Colonic mucosa (tissue), 4 donors: Measurements from ENCODE around the gene TMEM131. TPM values are rescaled to one million over a fixed set of nuclear protein-coding genes. Genes with fewer than 3 reads are reported as not detected.

Source experiments
- DNase-seq: peaks from one replicate; pipeline ENCODE4 v3.0.0-alpha.2; 2020
- H3K27ac ChIP-seq: fragments of 200-600 bp; one replicate; pipeline ENCODE4 v1.8.0; 2021
- H3K27me3 ChIP-seq: fragments of 200-600 bp; one replicate; pipeline ENCODE4 v1.8.0; 2021
- H3K36me3 ChIP-seq: fragments of 200-600 bp; one replicate; pipeline ENCODE4 v1.8.0; 2021
- H3K4me1 ChIP-seq: fragments of 200-600 bp; one replicate; pipeline ENCODE4 v1.8.0; 2021; ENCODE audit warnings: mild to moderate bottlenecking
- H3K4me3 ChIP-seq: fragments of 200-600 bp; one replicate; pipeline ENCODE4 v1.8.0; 2021
- H3K9ac ChIP-seq, 2 donors: one replicate each; pipeline ENCODE4 v1.7.0; 2013; ENCODE audit warnings: control low read depth in 2 of 2, low read depth in 2 of 2, low read length in 2 of 2
- H3K9me3 ChIP-seq: fragments of 200-600 bp; one replicate; pipeline ENCODE4 v1.8.0; 2021
- CTCF ChIP-seq: fragments of 200-600 bp; IDR thresholded peaks from one replicate; pipeline ENCODE4 v1.8.0; 2022; ENCODE audit warnings: antibody characterized with exemption, mild to moderate bottlenecking
- intact Hi-C: fragments of 100-400 bp; cut with DNase I; formaldehyde crosslinking; loops from one replicate; pipeline ENCODE4 v1.14.1; 2022
- total RNA-seq, 2 donors: library from RNA; stranded (reverse); fragmentation: NEBNext Ultra II Directional in 1 of 2; extraction: Animal tissue kit (Norgen Biotek cat#: 25700) in 1 of 2; gene quantifications; one replicate each; pipeline ENCODE4 v1.2.1, GENCODE V29; 2021
- donor health status: healthy.
- donor health status: DM: no; HTN: no; CAD: no.
- donor health status: DM: no; HTN: no; CAD: no.

TMEM131 gene
- total RNA-seq, 2 donors from 2014 or later = 52.4 to 60.8 TPM

GRCh38 chr2:97752342-97753334, 243.1 kb downstream of the TMEM131 start:
- intact Hi-C loops = no loop called here
- TF ChIP-seq CTCF = no peak
- H3K27me3 ChIP-seq = no peaks in the 10 kb centered on the region
- H3K9ac ChIP-seq = no peak overlapping the region
- no peak overlapping the region for H3K27ac ChIP-seq
- H3K4me3 ChIP-seq = no peak overlapping the region
- H3K4me1 ChIP-seq = no peaks in the 10 kb centered on the region
- H3K9me3 ChIP-seq = no peaks in the 10 kb centered on the region
- DNase-seq = no peak
- no peaks in the 10 kb centered on the region for H3K36me3 ChIP-seq

DNA sequence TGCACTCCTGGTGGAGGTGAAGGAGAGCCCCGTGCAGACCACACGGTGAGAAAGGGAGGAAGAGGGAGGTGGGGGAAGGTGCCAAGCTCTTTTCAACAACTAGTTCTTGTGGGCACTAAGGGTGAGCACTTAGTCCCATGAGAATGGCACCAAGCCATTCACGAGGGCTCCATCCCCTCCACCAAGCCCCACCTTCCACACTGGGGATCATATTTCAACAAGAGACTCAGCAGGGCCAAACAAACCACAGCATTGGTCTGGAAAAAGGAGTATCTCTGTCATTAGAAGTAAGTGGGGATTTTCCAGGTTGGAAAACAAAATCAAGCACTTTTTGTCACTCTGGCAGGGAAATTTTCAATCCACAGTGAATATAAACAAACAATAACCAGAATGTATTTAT, 244.0 kb downstream of the TMEM131 start:
- Histone ChIP-seq H3K4me1 (no peaks in the 10 kb centered on the region), H3K9me3 (no peaks in the 10 kb centered on the region), H3K9ac (no peak overlapping the region), H3K4me3 (no peak overlapping the region), H3K36me3 (no peaks in the 10 kb centered on the region), H3K27me3 (no peaks in the 10 kb centered on the region), H3K27ac (no peak overlapping the region)
- TF ChIP-seq CTCF = no peak
- no peak for DNase-seq
- intact Hi-C loops = no loop called here

DNA sequence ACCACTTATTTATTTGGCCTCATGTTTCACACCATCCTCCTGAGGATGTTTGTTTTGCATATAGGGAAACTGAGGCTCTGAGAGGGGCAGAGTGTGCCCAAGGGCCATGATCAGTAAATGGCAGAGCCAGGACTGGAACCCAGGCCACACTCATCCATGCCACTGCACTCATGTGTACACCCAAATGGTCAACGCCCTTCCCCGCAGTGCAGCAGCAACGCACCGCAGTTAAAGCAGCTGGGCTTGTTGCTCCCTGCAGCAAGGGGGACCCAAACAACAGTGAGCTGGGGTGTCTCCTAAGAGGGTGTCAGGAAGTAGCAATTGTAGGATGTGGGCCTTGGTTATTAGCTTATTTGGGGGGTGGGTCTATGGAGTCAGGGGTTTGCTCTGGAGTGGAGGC, 245.7 kb downstream of the TMEM131 start:
- intact Hi-C loops = no loop called here
- Histone ChIP-seq H3K9me3 (no peaks in the 10 kb centered on the region), H3K4me1 (no peaks in the 10 kb centered on the region), H3K27ac (no peak overlapping the region), H3K4me3 (no peak overlapping the region), H3K36me3 (no peaks in the 10 kb centered on the region), H3K27me3 (no peaks in the 10 kb centered on the region), H3K9ac (no peak overlapping the region)
- no peak for DNase-seq
- no peak for TF ChIP-seq CTCF

GRCh38 chr2:97749581-97749980, 246.2 kb downstream of the TMEM131 start:
- Histone ChIP-seq H3K36me3 (no peaks in the 10 kb centered on the region), H3K9ac (no peak overlapping the region), H3K4me1 (no peaks in the 10 kb centered on the region), H3K27me3 (no peaks in the 10 kb centered on the region), H3K9me3 (no peaks in the 10 kb centered on the region), H3K4me3 (no peak overlapping the region), H3K27ac (no peak overlapping the region)
- no peak for DNase-seq
- TF ChIP-seq CTCF = no peak
- intact Hi-C loops = no loop called here

GRCh38 chr2:97747716-97748115, 248.0 kb downstream of the TMEM131 start:
- Histone ChIP-seq H3K27ac (no peak overlapping the region), H3K27me3 (no peaks in the 10 kb centered on the region), H3K9me3 (no peaks in the 10 kb centered on the region), H3K36me3 (peaks cover 3% of the 10 kb centered on the region), H3K9ac (no peak overlapping the region), H3K4me1 (no peaks in the 10 kb centered on the region), H3K4me3 (no peak overlapping the region)
- TF ChIP-seq CTCF = no peak
- intact Hi-C loops = no loop called here
- no peak for DNase-seq
